GM12892 (cell line): ENCODE measurements around the gene PDZRN3.

Source experiments
- DNase-seq: peaks from one replicate; pipeline ENCODE4 v3.0.0; 2011; ENCODE audit not compliant: insufficient read length
- FAIRE-seq: peaks from 2 replicates; lab custom pipeline; 2011; peaks lifted over from hg19 to GRCh38; lab: Jason Lieb, UNC
- POLR2A ChIP-seq: IDR thresholded peaks from 2 replicates; pipeline ENCODE4 v1.6.1; 2011; ENCODE audit warnings: low read depth, low read length, control low read depth
- POLR2AphosphoS5 ChIP-seq: IDR thresholded peaks from 2 replicates; pipeline ENCODE4 v1.6.1; 2011; ENCODE audit warnings: low read depth, low read length, control low read depth
- TAF1 ChIP-seq: IDR thresholded peaks from 2 replicates; pipeline ENCODE4 v1.6.1; 2011; ENCODE audit warnings: low read depth, mild to moderate bottlenecking, control low read depth, low read length, borderline replicate concordance

The PDZRN3 gene

GRCh38 chr3:73546961-73547360, 77.8 kb downstream of the PDZRN3 start:
- TF ChIP-seq TAF1 (no peak), POLR2AphosphoS5 (no peak)
- FAIRE-seq (no peak), DNase-seq (no peak)

GRCh38 chr3:73543412-73543811, 81.3 kb downstream of the PDZRN3 start:
- no peak for TF ChIP-seq TAF1
- no peak for TF ChIP-seq POLR2A
- no peak for TF ChIP-seq POLR2AphosphoS5
- no peak for DNase-seq
- FAIRE-seq = no peak

DNA sequence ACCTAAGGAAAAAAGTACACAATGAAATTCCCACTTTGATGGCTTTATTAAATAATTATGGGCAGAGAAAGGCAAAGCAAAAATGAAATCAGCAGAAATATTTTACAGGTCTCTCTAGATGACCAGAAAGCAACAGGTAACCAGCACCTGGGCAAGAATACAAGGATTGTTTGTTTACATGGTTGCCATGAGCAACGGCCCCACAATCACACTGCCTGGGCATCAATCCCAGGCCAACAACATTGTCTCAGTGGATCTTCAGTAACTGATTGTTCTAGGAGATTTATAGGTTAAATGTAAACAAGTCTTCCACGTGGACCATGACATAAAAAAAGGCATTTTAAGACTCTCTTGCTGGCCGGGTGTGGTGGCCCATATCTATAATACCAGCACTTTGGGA, 82.6 kb downstream of the PDZRN3 start:
- FAIRE-seq (no peak), DNase-seq (no peak)
- TF ChIP-seq POLR2AphosphoS5 (no peak), POLR2A (no peak), TAF1 (no peak)

DNA sequence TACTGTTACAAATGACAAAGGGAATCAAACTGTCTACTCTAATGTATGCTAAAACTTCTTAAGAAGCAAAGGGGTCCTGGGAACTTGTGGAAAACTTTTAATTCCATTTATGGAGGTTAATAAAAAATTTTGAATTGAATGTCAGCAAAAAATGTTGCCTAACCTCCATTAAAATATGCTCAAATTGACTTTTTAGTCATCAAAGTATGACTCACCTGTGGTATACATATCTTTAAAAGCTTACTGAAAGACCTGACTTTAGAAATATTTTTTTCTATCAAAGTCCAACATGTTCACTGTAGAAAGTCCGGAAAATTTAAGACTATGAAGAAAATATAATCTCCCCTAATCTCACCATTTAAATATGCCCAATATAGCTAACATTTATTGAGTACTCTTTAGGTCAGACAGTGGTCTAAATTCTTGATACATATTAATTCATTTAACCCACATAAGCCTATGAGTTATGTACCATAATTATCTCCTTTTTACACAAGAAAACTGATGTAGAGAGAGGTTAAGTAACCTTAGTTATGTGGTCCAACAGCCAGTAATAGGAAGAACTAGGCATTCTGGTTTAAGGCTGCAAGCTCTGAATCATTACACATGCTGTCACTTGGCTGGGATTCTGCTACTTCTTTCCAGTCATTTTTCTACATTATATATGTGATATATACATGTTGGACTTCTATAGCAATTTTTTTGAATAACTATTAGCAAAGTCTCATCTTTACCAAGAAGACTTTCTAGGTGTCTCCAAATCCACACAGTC, 83.6 kb downstream of the PDZRN3 start:
- no peak for TF ChIP-seq TAF1
- TF ChIP-seq POLR2A = no peak
- TF ChIP-seq POLR2AphosphoS5 = no peak
- FAIRE-seq = no peak
- DNase-seq = no peak

- TF ChIP-seq POLR2AphosphoS5 (no peak), POLR2A (no peak), TAF1 (no peak)
- no peak for DNase-seq
- no peak for FAIRE-seq
These were observed 86.3 kb downstream of the PDZRN3 start for GRCh38 chr3:73538486-73538885.

- no peak for FAIRE-seq
- no peak for DNase-seq
- TF ChIP-seq POLR2A = no peak
- TF ChIP-seq TAF1 = no peak
- no peak for TF ChIP-seq POLR2AphosphoS5
These were observed 87.8 kb downstream of the PDZRN3 start for GRCh38 chr3:73536952-73537351.

DNA sequence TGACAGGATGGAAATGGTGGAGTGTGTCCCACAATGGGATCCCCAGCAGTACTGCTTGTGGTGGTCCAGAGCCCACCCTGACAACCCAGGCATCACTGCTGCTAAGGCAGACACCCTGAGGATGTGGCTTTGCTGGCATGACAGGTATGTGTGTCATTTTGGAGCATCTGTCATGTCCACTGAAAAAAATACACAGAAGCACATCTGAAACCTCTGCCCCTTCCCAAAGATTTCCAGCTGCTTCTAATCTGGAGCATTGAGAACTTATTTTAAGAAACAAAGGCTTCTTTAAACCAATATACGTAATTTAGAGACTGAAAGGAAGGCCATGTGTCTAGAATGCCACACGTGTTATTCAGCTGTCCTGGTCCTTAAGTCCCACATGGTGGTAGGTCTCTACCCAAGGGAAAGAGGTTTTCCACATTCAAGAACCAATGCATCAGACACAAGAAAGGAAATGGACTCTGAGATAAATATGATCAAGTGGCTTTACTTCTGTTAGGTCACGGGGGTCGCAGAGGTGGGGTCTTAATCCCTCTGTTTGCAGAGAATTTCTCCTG, 88.3 kb downstream of the PDZRN3 start:
- FAIRE-seq (no peak), DNase-seq (no peak)
- TF ChIP-seq POLR2AphosphoS5 = no peak
- TF ChIP-seq POLR2A = no peak
- no peak for TF ChIP-seq TAF1

DNA sequence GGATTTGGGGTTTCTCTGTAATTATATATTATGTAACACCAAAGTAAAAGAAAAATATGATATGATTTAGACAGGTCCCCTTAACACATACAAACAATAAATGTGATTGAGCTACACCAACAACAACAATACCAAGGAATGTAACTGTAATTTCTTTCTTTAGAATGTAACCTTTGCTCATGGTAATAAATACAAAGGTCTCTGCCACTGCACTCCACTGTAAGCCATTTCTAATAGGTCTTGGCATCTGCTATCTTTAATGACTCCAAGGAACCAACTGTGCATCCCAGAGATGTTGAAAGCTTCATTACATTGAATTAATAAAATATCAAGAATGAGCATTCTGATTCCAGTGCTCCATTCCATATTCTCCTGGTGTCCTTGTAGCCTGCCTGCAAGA, 88.8 kb downstream of the PDZRN3 start:
- FAIRE-seq = no peak
- no peak for TF ChIP-seq POLR2A
- no peak for TF ChIP-seq POLR2AphosphoS5
- TF ChIP-seq TAF1 = no peak
- DNase-seq = no peak

DNA sequence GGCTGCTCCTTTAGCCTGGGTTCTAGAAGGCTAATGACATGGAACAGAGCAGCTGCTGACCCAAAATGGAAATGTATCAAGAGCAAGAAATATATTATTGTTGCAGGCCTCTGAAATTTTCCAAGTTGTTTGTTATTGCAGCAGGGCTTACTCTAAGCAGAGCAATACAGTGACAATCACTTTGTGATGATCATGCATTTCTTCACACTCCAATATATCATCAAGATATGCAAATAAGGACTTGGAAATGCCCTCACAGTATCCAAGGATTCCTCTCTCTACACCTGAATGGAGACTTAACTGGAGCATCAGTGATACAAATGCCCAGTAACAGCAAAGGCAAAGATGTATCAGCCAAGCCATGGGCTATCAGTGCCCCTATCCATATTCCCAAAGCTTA, 89.6 kb downstream of the PDZRN3 start:
- FAIRE-seq (no peak), DNase-seq (no peak)
- TF ChIP-seq POLR2AphosphoS5 (no peak), POLR2A (no peak), TAF1 (no peak)

GRCh38 chr3:73530022-73530396, 94.7 kb downstream of the PDZRN3 start:
- no peak for DNase-seq
- no peak for TF ChIP-seq TAF1
- no peak for TF ChIP-seq POLR2AphosphoS5
- no peak for TF ChIP-seq POLR2A
- no peak for FAIRE-seq

DNA sequence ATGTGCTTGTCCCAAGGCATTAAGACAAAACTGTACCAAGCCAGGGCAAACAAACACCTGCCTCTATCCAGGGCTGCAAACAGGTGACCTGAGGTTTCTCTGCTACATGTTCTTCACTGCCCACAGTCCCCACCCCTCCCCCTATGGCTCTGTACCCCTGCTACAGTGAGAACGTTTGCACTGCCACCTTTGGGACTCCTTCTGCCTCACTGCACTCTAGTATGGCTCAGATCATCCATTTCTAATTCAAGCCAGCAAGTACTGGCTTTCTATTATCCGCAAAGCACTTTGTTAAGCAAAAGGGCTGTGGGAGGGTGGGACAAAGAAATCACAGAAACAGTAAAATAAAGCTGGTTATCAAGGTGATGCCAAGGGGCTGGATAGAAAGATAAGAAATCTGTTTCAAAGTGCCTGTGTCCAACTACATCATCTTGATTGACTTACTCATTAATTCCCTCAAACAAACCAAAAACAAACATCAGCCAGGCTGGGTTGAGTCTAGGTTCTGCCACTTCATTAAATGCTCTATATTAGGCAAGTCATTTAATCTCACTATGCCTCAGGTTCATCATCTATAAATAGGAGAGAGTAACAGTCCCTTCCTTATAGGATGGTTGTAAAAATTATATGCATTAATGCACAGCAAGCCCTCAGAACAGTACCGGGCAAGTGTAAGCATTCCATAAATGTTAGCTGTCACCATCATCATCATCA, 95.3 kb downstream of the PDZRN3 start:
- TF ChIP-seq POLR2AphosphoS5 (no peak), TAF1 (no peak), POLR2A (no peak)
- no peak for FAIRE-seq
- DNase-seq = no peak
